OCI-LY3 (cell line): Measurements from ENCODE around the gene KLHL29.

Experiments
- H2AFZ ChIP-seq: fragments of 200-600, 300-600 bp; shearing (Covaris generic); 2 replicates; pipeline ENCODE4 v1.6.0; 2014; ENCODE audit warnings: antibody characterized with exemption, low read depth, low read length
- H3K27ac ChIP-seq: fragments of 200-600, 300-600 bp; sonication (generic); 2 replicates; pipeline ENCODE4 v1.5.1; 2014; ENCODE audit warnings: mild to moderate bottlenecking, low read length, moderate library complexity, mixed read lengths
- H3K27me3 ChIP-seq: fragments of 200-600, 300-600 bp; sonication (generic); 2 replicates; pipeline ENCODE4 v1.6.1; 2014; ENCODE audit warnings: low read depth, low read length, mixed read lengths
- H3K36me3 ChIP-seq: fragments of 200-600, 300-600 bp; sonication (generic); replicated peaks from 2 replicates; pipeline ENCODE3; 2014; ENCODE audit warnings: low read depth, low read length, mixed read lengths
- H3K4me1 ChIP-seq: fragments of 300-600, 200-600 bp; sonication (generic); 2 replicates; pipeline ENCODE4 v1.6.1; 2014; ENCODE audit warnings: low read length, mixed read lengths
- H3K4me2 ChIP-seq: fragments of 200-600, 300-600 bp; sonication (generic); 2 replicates; pipeline ENCODE4 v1.6.1; 2014; ENCODE audit warnings: low read length, mixed read lengths
- H3K4me3 ChIP-seq: fragments of 300-600, 200-600 bp; sonication (generic); 2 replicates; pipeline ENCODE4 v1.5.1; 2014; ENCODE audit warnings: antibody characterized with exemption, mild to moderate bottlenecking, low read length, moderate library complexity
- H3K79me2 ChIP-seq: fragments of 300-600, 200-600 bp; shearing (Covaris generic); 2 replicates; pipeline ENCODE4 v1.6.1; 2014; ENCODE audit warnings: mild to moderate bottlenecking, low read length, mixed read lengths
- H3K9ac ChIP-seq: fragments of 300-600, 200-600 bp; shearing (Covaris generic); 2 replicates; pipeline ENCODE4 v1.6.0; 2014; ENCODE audit warnings: mild to moderate bottlenecking, low read length, moderate library complexity
- H3K9me3 ChIP-seq: fragments of 200-600, 300-600 bp; shearing (Covaris generic); 2 replicates; pipeline ENCODE4 v1.6.1; 2014; ENCODE audit warnings: low read length, mixed read lengths; ENCODE audit not compliant: insufficient read depth
- H4K20me1 ChIP-seq: fragments of 200-600, 300-600 bp; sonication (generic); 2 replicates; pipeline ENCODE4 v1.6.1; 2016; ENCODE audit warnings: low read length, mixed read lengths; ENCODE audit not compliant: insufficient read depth
- EZH2phosphoT487 ChIP-seq: fragments of 200-600 bp; shearing (Covaris generic); IDR thresholded peaks from 2 replicates; pipeline ENCODE4 v1.6.1; 2018; ENCODE audit warnings: antibody characterized with exemption, mixed run types, low read depth
- TF ChIP-seq, protein P1 (sequence below): fragments of 200-600, 300-600 bp; sonication (generic); IDR thresholded peaks from 2 replicates; pipeline ENCODE4 v1.5.1; 2014; ENCODE audit warnings: antibody characterized with exemption, low read length, low read depth

Gene KLHL29

DNA sequence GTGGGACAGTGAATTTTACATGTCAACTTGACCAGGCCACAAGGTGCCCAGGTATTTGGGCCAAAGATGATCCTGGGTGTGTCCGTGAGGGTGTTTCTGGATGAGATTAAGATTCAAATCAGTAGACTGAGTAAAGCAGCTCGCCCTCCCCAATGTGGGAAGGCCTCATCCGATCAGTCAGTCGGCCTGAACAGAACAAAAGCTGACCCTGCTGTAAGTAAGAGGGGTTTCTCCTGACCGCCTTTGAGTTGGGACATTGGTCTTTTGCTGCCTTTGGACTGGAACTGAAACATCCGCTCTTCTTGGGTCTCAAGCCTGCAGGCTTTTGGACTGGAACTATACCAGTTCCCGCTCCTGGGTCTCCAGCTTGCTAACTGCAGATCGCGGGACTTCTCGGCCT is 233.3 kb downstream of the KLHL29 start:
- no peaks in the 10 kb centered on the region for H3K36me3 ChIP-seq
- no peak overlapping the region for H3K4me3 ChIP-seq
- no peak overlapping the region for H3K9ac ChIP-seq
- TF ChIP-seq EZH2phosphoT487, result no peak
- TF ChIP-seq, protein P1, sequence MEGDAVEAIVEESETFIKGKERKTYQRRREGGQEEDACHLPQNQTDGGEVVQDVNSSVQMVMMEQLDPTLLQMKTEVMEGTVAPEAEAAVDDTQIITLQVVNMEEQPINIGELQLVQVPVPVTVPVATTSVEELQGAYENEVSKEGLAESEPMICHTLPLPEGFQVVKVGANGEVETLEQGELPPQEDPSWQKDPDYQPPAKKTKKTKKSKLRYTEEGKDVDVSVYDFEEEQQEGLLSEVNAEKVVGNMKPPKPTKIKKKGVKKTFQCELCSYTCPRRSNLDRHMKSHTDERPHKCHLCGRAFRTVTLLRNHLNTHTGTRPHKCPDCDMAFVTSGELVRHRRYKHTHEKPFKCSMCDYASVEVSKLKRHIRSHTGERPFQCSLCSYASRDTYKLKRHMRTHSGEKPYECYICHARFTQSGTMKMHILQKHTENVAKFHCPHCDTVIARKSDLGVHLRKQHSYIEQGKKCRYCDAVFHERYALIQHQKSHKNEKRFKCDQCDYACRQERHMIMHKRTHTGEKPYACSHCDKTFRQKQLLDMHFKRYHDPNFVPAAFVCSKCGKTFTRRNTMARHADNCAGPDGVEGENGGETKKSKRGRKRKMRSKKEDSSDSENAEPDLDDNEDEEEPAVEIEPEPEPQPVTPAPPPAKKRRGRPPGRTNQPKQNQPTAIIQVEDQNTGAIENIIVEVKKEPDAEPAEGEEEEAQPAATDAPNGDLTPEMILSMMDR, result no peak
- no peaks in the 10 kb centered on the region for H3K9me3 ChIP-seq
- H4K20me1 ChIP-seq, result no peaks in the 10 kb centered on the region
- H3K4me2 ChIP-seq, result no peak overlapping the region
- no peak overlapping the region for H3K27ac ChIP-seq
- H3K4me1 ChIP-seq, result no peaks in the 10 kb centered on the region; the same call in 1 of the 2 replicates
- H3K79me2 ChIP-seq, result no peaks in the 10 kb centered on the region
- no peak overlapping the region for H2AFZ ChIP-seq
- H3K27me3 ChIP-seq, result no peaks in the 10 kb centered on the region

DNA sequence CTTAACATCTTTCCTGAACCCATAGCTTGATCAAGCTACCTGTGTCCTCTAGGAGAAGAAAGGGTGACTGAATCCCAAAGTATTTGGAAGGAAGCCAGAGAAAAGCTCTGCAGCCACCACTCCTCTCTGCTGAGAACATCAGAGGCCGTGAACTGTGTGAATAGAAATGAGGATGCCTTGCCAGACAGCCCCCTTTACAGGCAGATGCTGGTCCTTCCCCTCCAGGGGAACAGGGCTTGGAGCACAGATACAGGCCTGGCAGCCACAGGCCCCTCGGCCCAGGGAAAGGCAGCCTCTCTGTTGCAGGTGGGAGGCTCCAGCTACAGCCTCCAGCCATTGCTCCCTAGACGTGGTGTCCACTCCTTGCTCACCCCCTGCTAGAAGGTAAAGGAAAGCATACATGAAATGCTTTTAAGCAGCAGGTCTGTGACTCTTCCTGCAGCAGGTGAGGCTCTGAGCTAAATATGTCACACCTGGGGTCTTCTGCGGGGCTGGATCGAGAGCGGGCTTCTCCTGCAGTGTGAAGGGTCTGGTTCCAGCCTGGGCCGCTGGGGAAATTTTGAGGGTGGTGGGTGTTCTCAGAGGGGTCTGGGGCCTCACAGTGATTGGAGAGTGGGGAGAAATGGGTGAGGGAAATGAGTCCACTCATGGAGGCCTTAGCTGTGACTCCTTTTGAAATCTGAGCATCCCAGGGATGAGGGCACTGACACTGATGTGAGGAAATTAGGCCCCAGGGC is 234.0 kb downstream of the KLHL29 start:
- Histone ChIP-seq H3K4me1 (no peaks in the 10 kb centered on the region; the same call in 1 of the 2 replicates), H3K27me3 (no peaks in the 10 kb centered on the region), H3K9me3 (no peaks in the 10 kb centered on the region)

DNA sequence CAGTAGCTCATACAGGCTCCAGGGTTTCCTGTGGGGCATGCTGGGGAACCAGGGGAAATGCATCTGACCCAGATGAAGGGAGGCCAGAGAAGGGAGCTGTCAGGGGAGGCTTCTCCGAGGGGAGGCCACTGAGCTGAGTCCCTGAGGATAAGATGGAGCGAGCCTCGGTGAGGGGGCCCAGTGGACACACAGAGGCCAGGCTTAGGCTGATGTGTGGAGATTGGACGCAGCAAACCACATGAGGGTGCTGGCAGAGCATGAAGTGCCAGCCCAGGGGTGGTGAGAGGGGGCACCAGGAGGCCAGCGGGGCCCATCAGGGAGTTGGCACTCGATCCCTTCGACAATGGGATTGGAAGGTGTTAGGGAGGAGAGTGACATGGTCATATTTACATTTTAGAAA is 235.0 kb downstream of the KLHL29 start:
- H3K9ac ChIP-seq, result no peak overlapping the region
- H3K36me3 ChIP-seq, result no peaks in the 10 kb centered on the region
- no peaks in the 10 kb centered on the region for H3K27me3 ChIP-seq
- no peak for TF ChIP-seq EZH2phosphoT487
- TF ChIP-seq, protein P1, result no peak
- no peak overlapping the region for H3K4me2 ChIP-seq
- H3K9me3 ChIP-seq, result no peaks in the 10 kb centered on the region
- H4K20me1 ChIP-seq, result no peaks in the 10 kb centered on the region
- no peak overlapping the region for H3K27ac ChIP-seq
- H3K79me2 ChIP-seq, result no peaks in the 10 kb centered on the region
- H2AFZ ChIP-seq, result no peak overlapping the region
- H3K4me3 ChIP-seq, result no peak overlapping the region
- H3K4me1 ChIP-seq, result no peaks in the 10 kb centered on the region; the same call in 1 of the 2 replicates

More for the DNA sequence above, 234.0 kb downstream of the KLHL29 start:
- no peaks in the 10 kb centered on the region for H4K20me1 ChIP-seq
- no peak overlapping the region for H3K27ac ChIP-seq
- no peak for TF ChIP-seq EZH2phosphoT487
- TF ChIP-seq, protein P1, result no peak
- no peak overlapping the region for H2AFZ ChIP-seq
- H3K4me3 ChIP-seq, result no peak overlapping the region
- H3K36me3 ChIP-seq, result no peaks in the 10 kb centered on the region
- H3K4me2 ChIP-seq, result no peak overlapping the region
- no peaks in the 10 kb centered on the region for H3K79me2 ChIP-seq
- H3K9ac ChIP-seq, result no peak overlapping the region

DNA sequence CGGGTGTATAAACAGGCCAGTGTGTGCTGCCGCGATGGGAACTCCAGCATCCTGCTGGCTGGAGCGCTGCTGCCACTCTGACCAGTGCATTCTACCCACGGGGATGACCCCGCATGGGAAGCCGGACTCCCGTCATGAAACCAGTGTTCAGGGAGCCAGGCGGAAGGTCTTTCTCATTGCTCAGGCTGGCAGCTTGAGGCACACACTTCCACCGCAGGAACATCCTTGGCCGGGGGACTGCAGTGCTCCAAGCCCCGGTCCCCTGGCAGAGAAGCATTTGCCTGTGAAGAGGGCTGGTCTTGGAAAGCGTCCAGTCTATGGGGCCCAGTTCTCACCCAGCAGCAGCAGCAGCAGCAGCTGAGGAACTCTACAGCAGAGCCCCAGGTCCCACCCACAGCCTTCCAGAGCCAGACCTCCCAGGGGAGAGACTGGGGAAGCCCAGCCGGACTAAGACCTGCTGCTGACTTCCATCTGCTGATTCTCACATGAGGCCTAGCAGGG is 235.9 kb downstream of the KLHL29 start:
- H4K20me1 ChIP-seq, result no peaks in the 10 kb centered on the region
- TF ChIP-seq, protein P1, result no peak
- TF ChIP-seq EZH2phosphoT487, result no peak
- no peak overlapping the region for H3K4me3 ChIP-seq
- no peaks in the 10 kb centered on the region for H3K79me2 ChIP-seq
- H2AFZ ChIP-seq, result no peak overlapping the region
- no peaks in the 10 kb centered on the region for H3K9me3 ChIP-seq
- H3K4me2 ChIP-seq, result no peak overlapping the region
- H3K27me3 ChIP-seq, result no peaks in the 10 kb centered on the region
- no peak overlapping the region for H3K9ac ChIP-seq
- H3K27ac ChIP-seq, result no peak overlapping the region
- no peaks in the 10 kb centered on the region; the same call in 1 of the 2 replicates for H3K4me1 ChIP-seq
- H3K36me3 ChIP-seq, result no peaks in the 10 kb centered on the region
